WTC11 (cell line): ENCODE results near the gene S100P. TPM values are rescaled to one million over a fixed set of nuclear protein-coding genes. Genes with fewer than 3 reads are reported as not detected.

Source experiments
- ATAC-seq: fragments of 200-7000 bp; cut with Tn5 transposase; 2 replicates; pipeline ENCODE4 v1.10.0; 2021; ENCODE audit warnings: mild to moderate bottlenecking, moderate library complexity
- CTCF ChIA-PET: fragments of 300-600 bp; sonication (Branson Sonifier 250); formaldehyde crosslinking; loops from one replicate; lab custom pipeline; 2021; ENCODE audit warnings: antibody characterized with exemption; lab: Charles Lee
- POLR2A ChIA-PET: fragments of 350-600 bp; sonication (Branson Sonifier 250); formaldehyde crosslinking; loops from one replicate; lab custom pipeline; 2021; ENCODE audit warnings: antibody characterized with exemption; lab: Charles Lee
- DNase-seq: peaks from one replicate; pipeline ENCODE4 v3.0.0; 2021; ENCODE audit warnings: low spot score
- H3K27ac Mint-ChIP-seq: 2 replicates; pipeline ENCODE4 v1.8.0; 2021; ENCODE audit warnings: mixed read lengths
- H3K27me3 Mint-ChIP-seq: 2 replicates; pipeline ENCODE4 v1.8.0; 2021; ENCODE audit warnings: low read depth, mild to moderate bottlenecking, moderate library complexity, mixed read lengths
- H3K36me3 Mint-ChIP-seq: 2 replicates; pipeline ENCODE4 v1.8.0; 2021; ENCODE audit warnings: mixed read lengths
- H3K4me1 Mint-ChIP-seq: 2 replicates; pipeline ENCODE4 v1.8.0; 2022; ENCODE audit warnings: mixed read lengths
- H3K4me3 Mint-ChIP-seq: 2 replicates; pipeline ENCODE4 v1.8.0; 2021; ENCODE audit warnings: mild to moderate bottlenecking, moderate library complexity, mixed read lengths
- H3K9me3 Mint-ChIP-seq: 2 replicates; pipeline ENCODE4 v1.8.0; 2021; ENCODE audit warnings: mixed read lengths
- CREB1 ChIP-seq: sonication (generic); formaldehyde crosslinking; IDR thresholded peaks from 2 replicates; pipeline ENCODE4 v1.8.0; 2023; ENCODE audit warnings: mild to moderate bottlenecking, missing genetic modification reagents
- FOXP1 ChIP-seq: sonication (generic); formaldehyde crosslinking; IDR thresholded peaks from 2 replicates; pipeline ENCODE4 v1.8.0; 2022; ENCODE audit warnings: missing genetic modification reagents, mild to moderate bottlenecking, moderate library complexity, borderline replicate concordance
- GTF2I ChIP-seq: fragments of 250-450 bp; sonication (Bioruptor Pico); conservative IDR thresholded peaks from 2 replicates; pipeline ENCODE4 v1.4.0; 2021; ENCODE audit warnings: mild to moderate bottlenecking
- MXD4 ChIP-seq: fragments of 250-450 bp; sonication (Bioruptor Pico); IDR thresholded peaks from 2 replicates; pipeline ENCODE4 v1.8.0; 2021; ENCODE audit warnings: mild to moderate bottlenecking, moderate library complexity, borderline replicate concordance
- NR1H2 ChIP-seq: sonication (generic); formaldehyde crosslinking; IDR thresholded peaks from 2 replicates; pipeline ENCODE4 v1.9.0; 2021; ENCODE audit warnings: mild to moderate bottlenecking, moderate library complexity, missing genetic modification reagents
- NR2C2 ChIP-seq: sonication (generic); formaldehyde crosslinking; IDR thresholded peaks from 2 replicates; pipeline ENCODE4 v1.8.0; 2022; ENCODE audit warnings: mild to moderate bottlenecking, missing genetic modification reagents
- OVOL2 ChIP-seq: fragments of 250-450 bp; sonication (Bioruptor Pico); IDR thresholded peaks from 2 replicates; pipeline ENCODE4 v1.9.0; 2021; ENCODE audit warnings: mild to moderate bottlenecking, borderline replicate concordance
- ZNF671 ChIP-seq: fragments of 250-450 bp; sonication (Bioruptor Pico); IDR thresholded peaks from 2 replicates; pipeline ENCODE4 v1.8.0; 2021; ENCODE audit warnings: mild to moderate bottlenecking
- total RNA-seq: library from RNA; stranded (reverse); gene quantifications from 3 replicates; pipeline ENCODE4 v1.2.3, GENCODE V29; 2021
- TF ChIP-seq, protein P1 (sequence below): sonication (generic); formaldehyde crosslinking; IDR thresholded peaks from 2 replicates; pipeline ENCODE4 v1.8.1; 2023; ENCODE audit warnings: mild to moderate bottlenecking, missing genetic modification reagents
- TF ChIP-seq, protein P2 (sequence below): sonication (generic); formaldehyde crosslinking; IDR thresholded peaks from 2 replicates; pipeline ENCODE4 v1.8.1; 2022; ENCODE audit warnings: low read depth, missing genetic modification reagents, borderline replicate concordance
- TF ChIP-seq, protein P3 (sequence below): sonication (generic); formaldehyde crosslinking; IDR thresholded peaks from 2 replicates; pipeline ENCODE4 v1.8.0; 2022; ENCODE audit warnings: mild to moderate bottlenecking, missing genetic modification reagents
- TF ChIP-seq, protein P4 (sequence below): fragments of 250-450 bp; sonication (Bioruptor Pico); IDR thresholded peaks from 2 replicates; pipeline ENCODE4 v1.9.0; 2021; ENCODE audit warnings: mild to moderate bottlenecking

Gene S100P
- total RNA-seq, 1 experiment from 2014 or later: not detected

DNA sequence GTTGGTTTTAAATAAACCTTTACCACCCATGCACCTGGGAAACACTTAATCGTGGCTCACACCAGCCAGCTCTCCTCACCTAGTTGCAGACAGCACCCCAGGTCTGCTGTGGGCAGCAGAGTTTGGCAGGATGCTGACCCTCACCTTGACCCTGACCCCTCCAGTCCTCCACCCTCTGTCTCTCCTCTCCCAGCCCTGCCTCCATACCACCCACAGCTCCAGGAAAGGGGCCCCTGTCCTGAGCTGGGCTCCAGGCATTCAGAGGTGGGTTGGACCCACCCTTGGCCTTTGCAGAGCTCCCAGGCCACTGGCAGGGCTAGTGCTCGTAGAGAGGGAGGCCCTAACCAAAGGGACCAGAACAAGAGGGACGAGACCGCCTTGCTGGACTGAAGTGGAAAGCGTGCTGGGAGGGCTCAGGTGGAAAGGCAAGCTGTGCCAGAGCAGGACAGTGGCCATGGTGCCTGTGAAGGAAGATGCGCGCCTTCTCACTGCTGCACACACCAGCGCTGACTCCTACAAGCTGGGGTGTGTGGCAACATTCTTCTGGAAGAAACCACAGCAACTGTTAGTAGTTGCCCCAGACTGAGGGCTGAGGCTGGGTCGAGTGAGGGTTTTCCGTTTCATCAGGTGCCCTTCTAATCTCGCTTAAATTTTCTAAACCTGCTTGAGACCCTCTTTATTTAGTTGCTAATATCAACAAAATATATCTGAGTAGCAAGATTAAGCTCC, 10.7 kb upstream of the S100P start:
- H3K27me3 Mint-ChIP-seq: peaks cover 4% of the 10 kb centered on the region; the same call in 1 of the 2 replicates
- CTCF ChIA-PET: interaction anchor here (1.3 kb wide), 2 partner anchors 10 to 18 kb away, joined by 4 to 7 read pairs; no protein-coding TSS in a partner anchor
- H3K27ac Mint-ChIP-seq: no peak overlapping the region
- no peaks in the 10 kb centered on the region for H3K36me3 Mint-ChIP-seq
- 0 out of 2 replicates have a peak, but pooled peaks cover 2% of the 10 kb centered on the region for H3K4me1 Mint-ChIP-seq
- no peak for ATAC-seq
- peaks cover 11% of the 10 kb centered on the region for H3K9me3 Mint-ChIP-seq
- TF ChIP-seq CREB1 (CRISPR knock-in tag) (no peak), FOXP1 (peak; percentile 47; the same call in 1 of the 2 replicates)
- TF ChIP-seq, protein P1, sequence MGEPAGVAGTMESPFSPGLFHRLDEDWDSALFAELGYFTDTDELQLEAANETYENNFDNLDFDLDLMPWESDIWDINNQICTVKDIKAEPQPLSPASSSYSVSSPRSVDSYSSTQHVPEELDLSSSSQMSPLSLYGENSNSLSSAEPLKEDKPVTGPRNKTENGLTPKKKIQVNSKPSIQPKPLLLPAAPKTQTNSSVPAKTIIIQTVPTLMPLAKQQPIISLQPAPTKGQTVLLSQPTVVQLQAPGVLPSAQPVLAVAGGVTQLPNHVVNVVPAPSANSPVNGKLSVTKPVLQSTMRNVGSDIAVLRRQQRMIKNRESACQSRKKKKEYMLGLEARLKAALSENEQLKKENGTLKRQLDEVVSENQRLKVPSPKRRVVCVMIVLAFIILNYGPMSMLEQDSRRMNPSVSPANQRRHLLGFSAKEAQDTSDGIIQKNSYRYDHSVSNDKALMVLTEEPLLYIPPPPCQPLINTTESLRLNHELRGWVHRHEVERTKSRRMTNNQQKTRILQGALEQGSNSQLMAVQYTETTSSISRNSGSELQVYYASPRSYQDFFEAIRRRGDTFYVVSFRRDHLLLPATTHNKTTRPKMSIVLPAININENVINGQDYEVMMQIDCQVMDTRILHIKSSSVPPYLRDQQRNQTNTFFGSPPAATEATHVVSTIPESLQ (CRISPR knock-in tag): no peak
- TF ChIP-seq, protein P2, sequence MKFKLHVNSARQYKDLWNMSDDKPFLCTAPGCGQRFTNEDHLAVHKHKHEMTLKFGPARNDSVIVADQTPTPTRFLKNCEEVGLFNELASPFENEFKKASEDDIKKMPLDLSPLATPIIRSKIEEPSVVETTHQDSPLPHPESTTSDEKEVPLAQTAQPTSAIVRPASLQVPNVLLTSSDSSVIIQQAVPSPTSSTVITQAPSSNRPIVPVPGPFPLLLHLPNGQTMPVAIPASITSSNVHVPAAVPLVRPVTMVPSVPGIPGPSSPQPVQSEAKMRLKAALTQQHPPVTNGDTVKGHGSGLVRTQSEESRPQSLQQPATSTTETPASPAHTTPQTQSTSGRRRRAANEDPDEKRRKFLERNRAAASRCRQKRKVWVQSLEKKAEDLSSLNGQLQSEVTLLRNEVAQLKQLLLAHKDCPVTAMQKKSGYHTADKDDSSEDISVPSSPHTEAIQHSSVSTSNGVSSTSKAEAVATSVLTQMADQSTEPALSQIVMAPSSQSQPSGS (CRISPR knock-in tag): 0 out of 2 replicates have a peak, but pooled peaks have one; percentile 23
- TF ChIP-seq, protein P3, sequence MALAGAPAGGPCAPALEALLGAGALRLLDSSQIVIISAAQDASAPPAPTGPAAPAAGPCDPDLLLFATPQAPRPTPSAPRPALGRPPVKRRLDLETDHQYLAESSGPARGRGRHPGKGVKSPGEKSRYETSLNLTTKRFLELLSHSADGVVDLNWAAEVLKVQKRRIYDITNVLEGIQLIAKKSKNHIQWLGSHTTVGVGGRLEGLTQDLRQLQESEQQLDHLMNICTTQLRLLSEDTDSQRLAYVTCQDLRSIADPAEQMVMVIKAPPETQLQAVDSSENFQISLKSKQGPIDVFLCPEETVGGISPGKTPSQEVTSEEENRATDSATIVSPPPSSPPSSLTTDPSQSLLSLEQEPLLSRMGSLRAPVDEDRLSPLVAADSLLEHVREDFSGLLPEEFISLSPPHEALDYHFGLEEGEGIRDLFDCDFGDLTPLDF (CRISPR knock-in tag): no peak
- TF ChIP-seq, protein P4, sequence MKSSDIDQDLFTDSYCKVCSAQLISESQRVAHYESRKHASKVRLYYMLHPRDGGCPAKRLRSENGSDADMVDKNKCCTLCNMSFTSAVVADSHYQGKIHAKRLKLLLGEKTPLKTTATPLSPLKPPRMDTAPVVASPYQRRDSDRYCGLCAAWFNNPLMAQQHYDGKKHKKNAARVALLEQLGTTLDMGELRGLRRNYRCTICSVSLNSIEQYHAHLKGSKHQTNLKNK (CRISPR knock-in tag): no peak
- TF ChIP-seq, all 79 proteins: peak for 2
- H3K4me3 Mint-ChIP-seq: no peak overlapping the region
- POLR2A ChIA-PET: no interaction called here
- no peak for DNase-seq

DNA sequence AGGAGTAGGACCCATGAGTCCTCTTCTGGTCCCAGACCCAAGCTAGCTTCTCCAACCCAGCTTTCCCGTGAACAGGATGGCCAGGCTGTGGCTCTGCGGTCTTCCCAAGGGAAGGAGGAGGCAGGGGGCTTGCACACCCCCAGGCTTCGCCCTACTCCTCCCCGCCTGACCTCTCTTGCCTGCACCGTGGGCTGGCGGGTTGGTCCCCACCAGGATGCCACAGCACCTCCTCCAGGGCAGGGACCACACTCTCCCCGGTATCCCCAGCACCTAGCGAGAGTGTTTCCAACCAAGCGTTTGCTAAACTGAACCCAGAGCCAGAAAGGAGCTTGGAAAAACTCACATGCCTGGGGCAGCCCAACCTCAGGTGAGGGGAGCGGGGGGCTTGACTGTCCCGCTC, 9.0 kb upstream of the S100P start:
- peaks cover 4% of the 10 kb centered on the region; the same call in 1 of the 2 replicates for H3K27me3 Mint-ChIP-seq
- DNase-seq (no peak), ATAC-seq (no peak)
- ChIA-PET POLR2A (no interaction called here), CTCF (interaction anchor here (1.0 to 1.3 kb wide), 2 partner anchors 10 to 17 kb away, joined by 3 to 4 read pairs; no protein-coding TSS in a partner anchor)
- no peak overlapping the region for H3K4me3 Mint-ChIP-seq
- no peaks in the 10 kb centered on the region for H3K36me3 Mint-ChIP-seq
- peaks cover 15% of the 10 kb centered on the region for H3K4me1 Mint-ChIP-seq
- H3K9me3 Mint-ChIP-seq: peaks cover 11% of the 10 kb centered on the region
- no peak overlapping the region for H3K27ac Mint-ChIP-seq
- TF ChIP-seq NR1H2 (CRISPR knock-in tag) (no peak), NR2C2 (no peak), ZNF671 (CRISPR knock-in tag) (no peak), OVOL2 (no peak)

DNA sequence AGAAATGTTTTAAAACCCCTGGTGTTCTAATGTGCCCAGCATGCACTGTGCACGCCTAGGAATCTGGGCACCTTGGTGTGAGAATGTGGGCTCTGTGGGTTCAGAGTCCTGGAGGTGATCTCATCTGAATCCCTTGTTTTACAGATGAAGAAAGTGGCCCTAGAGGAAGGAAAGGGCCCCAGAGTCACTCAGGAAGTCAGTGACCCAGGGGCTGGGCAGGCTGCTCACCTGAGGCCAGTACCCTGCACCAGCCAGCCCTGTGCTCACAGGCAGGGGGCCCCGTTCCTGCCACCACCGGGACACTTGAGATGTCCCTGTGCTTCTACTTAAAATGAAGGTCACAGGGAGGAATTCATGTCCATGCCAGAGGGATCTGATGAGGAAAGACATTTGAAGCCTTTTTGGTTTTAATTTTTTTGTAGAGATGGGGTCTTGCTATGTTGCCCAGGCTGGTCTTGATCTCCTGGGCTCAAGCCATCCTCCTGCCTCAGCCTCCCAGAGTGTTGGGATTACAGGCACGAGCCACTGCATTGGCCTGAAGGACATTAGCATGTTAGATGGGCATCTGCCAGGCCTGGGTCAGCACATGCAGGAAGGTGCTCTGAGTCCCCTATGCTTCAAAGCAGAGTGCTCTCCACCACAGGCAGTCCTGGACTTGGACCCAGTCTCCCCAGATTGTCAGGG, 7.4 kb upstream of the S100P start:
- Mint-ChIP-seq H3K4me3 (no peak overlapping the region), H3K36me3 (no peaks in the 10 kb centered on the region), H3K27me3 (peaks cover 4% of the 10 kb centered on the region; the same call in 1 of the 2 replicates), H3K4me1 (peaks cover 24% of the 10 kb centered on the region), H3K9me3 (peaks cover 5% of the 10 kb centered on the region), H3K27ac (no peak overlapping the region)
- ChIA-PET POLR2A (no interaction called here), CTCF (interaction anchor here (1.9 to 5.1 kb wide), 2 partner anchors 11 to 16 kb away, joined by 11 to 56 read pairs; no protein-coding TSS in a partner anchor)
- DNase-seq: no peak
- no peak for TF ChIP-seq MXD4
- 0 out of 2 replicates have a peak, but pooled peaks have one; percentile 9 for TF ChIP-seq GTF2I (CRISPR knock-in tag)
- no peak for ATAC-seq
